ENCODE data around the gene OR4F15. TPM values are rescaled to one million over a fixed set of nuclear protein-coding genes. Genes with fewer than 3 reads are reported as not detected.

The OR4F15 gene
- total and polyA plus RNA-seq, 2 of the 8 experiments (the other 6 are each of a cell fraction or from before 2014, with no cell fraction given) = not detected

DNA sequence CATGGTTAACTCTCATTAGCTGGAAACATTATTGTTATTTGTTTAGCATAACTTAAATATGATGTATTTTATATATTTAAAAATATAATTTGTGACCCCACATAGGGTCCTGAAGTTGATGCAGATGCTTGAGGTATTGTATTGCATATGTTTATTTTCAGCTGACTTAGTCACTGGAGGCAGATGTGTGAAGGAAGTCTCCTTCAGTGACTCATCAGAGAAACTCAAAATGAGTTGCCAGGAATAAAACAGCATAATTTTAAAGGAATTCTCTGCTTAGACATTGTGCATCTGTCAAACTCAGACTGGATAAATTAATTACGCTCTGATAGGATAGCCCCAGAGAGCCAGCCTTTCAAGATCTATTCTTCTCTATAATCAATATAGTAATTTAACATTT, 16.5 kb upstream of the OR4F15 start (continued):
- TF ChIP-seq, protein P1, sequence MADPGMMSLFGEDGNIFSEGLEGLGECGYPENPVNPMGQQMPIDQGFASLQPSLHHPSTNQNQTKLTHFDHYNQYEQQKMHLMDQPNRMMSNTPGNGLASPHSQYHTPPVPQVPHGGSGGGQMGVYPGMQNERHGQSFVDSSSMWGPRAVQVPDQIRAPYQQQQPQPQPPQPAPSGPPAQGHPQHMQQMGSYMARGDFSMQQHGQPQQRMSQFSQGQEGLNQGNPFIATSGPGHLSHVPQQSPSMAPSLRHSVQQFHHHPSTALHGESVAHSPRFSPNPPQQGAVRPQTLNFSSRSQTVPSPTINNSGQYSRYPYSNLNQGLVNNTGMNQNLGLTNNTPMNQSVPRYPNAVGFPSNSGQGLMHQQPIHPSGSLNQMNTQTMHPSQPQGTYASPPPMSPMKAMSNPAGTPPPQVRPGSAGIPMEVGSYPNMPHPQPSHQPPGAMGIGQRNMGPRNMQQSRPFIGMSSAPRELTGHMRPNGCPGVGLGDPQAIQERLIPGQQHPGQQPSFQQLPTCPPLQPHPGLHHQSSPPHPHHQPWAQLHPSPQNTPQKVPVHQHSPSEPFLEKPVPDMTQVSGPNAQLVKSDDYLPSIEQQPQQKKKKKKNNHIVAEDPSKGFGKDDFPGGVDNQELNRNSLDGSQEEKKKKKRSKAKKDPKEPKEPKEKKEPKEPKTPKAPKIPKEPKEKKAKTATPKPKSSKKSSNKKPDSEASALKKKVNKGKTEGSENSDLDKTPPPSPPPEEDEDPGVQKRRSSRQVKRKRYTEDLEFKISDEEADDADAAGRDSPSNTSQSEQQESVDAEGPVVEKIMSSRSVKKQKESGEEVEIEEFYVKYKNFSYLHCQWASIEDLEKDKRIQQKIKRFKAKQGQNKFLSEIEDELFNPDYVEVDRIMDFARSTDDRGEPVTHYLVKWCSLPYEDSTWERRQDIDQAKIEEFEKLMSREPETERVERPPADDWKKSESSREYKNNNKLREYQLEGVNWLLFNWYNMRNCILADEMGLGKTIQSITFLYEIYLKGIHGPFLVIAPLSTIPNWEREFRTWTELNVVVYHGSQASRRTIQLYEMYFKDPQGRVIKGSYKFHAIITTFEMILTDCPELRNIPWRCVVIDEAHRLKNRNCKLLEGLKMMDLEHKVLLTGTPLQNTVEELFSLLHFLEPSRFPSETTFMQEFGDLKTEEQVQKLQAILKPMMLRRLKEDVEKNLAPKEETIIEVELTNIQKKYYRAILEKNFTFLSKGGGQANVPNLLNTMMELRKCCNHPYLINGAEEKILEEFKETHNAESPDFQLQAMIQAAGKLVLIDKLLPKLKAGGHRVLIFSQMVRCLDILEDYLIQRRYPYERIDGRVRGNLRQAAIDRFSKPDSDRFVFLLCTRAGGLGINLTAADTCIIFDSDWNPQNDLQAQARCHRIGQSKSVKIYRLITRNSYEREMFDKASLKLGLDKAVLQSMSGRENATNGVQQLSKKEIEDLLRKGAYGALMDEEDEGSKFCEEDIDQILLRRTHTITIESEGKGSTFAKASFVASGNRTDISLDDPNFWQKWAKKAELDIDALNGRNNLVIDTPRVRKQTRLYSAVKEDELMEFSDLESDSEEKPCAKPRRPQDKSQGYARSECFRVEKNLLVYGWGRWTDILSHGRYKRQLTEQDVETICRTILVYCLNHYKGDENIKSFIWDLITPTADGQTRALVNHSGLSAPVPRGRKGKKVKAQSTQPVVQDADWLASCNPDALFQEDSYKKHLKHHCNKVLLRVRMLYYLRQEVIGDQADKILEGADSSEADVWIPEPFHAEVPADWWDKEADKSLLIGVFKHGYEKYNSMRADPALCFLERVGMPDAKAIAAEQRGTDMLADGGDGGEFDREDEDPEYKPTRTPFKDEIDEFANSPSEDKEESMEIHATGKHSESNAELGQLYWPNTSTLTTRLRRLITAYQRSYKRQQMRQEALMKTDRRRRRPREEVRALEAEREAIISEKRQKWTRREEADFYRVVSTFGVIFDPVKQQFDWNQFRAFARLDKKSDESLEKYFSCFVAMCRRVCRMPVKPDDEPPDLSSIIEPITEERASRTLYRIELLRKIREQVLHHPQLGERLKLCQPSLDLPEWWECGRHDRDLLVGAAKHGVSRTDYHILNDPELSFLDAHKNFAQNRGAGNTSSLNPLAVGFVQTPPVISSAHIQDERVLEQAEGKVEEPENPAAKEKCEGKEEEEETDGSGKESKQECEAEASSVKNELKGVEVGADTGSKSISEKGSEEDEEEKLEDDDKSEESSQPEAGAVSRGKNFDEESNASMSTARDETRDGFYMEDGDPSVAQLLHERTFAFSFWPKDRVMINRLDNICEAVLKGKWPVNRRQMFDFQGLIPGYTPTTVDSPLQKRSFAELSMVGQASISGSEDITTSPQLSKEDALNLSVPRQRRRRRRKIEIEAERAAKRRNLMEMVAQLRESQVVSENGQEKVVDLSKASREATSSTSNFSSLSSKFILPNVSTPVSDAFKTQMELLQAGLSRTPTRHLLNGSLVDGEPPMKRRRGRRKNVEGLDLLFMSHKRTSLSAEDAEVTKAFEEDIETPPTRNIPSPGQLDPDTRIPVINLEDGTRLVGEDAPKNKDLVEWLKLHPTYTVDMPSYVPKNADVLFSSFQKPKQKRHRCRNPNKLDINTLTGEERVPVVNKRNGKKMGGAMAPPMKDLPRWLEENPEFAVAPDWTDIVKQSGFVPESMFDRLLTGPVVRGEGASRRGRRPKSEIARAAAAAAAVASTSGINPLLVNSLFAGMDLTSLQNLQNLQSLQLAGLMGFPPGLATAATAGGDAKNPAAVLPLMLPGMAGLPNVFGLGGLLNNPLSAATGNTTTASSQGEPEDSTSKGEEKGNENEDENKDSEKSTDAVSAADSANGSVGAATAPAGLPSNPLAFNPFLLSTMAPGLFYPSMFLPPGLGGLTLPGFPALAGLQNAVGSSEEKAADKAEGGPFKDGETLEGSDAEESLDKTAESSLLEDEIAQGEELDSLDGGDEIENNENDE (IDR thresholded peaks at IDR 0.05; ENCODE audit: insufficient replicate concordance, low read length) = no peak
- no peak for TF ChIP-seq POU5F1 (IDR thresholded peaks at IDR 0.05; ENCODE audit: low read depth, low read length)
- TF ChIP-seq TAF7 (optimal IDR thresholded peaks at IDR 0.05; ENCODE audit: borderline replicate concordance, low read depth, low read length) = no peak
- no peak for TF ChIP-seq GABPA (IDR thresholded peaks at IDR 0.05; ENCODE audit: borderline replicate concordance, insufficient read depth, low read length)
- TF ChIP-seq CHD2 (IDR thresholded peaks at IDR 0.05; ENCODE audit: low read length) = no peak
- TF ChIP-seq EZH2 (IDR thresholded peaks at IDR 0.05; ENCODE audit: low read depth, low read length, severe bottlenecking) = no peak
- TF ChIP-seq MAFK (IDR thresholded peaks at IDR 0.05; ENCODE audit: low read depth, low read length) = no peak
- no peak for TF ChIP-seq SIX5 (IDR thresholded peaks at IDR 0.05; ENCODE audit: low read depth, low read length)
- no peak for TF ChIP-seq BACH1 (IDR thresholded peaks at IDR 0.05; ENCODE audit: low read length)
- no peak for TF ChIP-seq GTF2F1 (IDR thresholded peaks at IDR 0.05; ENCODE audit: borderline replicate concordance, low read depth, low read length)
- no peak for TF ChIP-seq CREB1 (IDR thresholded peaks at IDR 0.05)
- no peak for TF ChIP-seq POLR2AphosphoS5 (IDR thresholded peaks at IDR 0.05; ENCODE audit: low read depth, low read length)
- TF ChIP-seq SUZ12 (IDR thresholded peaks at IDR 0.05; ENCODE audit: low read length) = no peak
